HL-60 (cell line): ENCODE data around the gene EIF3I.

ENCODE experiments used
- CTCF ChIP-seq: IDR thresholded peaks from one replicate; pipeline ENCODE4 v1.5.1; 2011; ENCODE audit warnings: low read length, control low read depth, inconsistent platforms; ENCODE audit not compliant: insufficient read depth
- GABPA ChIP-seq: IDR thresholded peaks from 2 replicates; pipeline ENCODE4 v1.6.1; 2012; ENCODE audit warnings: low read depth
- POLR2AphosphoS5 ChIP-seq: IDR thresholded peaks from 2 replicates; pipeline ENCODE4 v1.6.1; 2012; ENCODE audit warnings: low read depth
- REST ChIP-seq: IDR thresholded peaks from 2 replicates; pipeline ENCODE4 v1.6.1; 2012; ENCODE audit warnings: low read depth; ENCODE audit not compliant: insufficient replicate concordance

GRCh38 chr1:32199717-32200072 lies 22.5 kb upstream of the EIF3I start:
- TF ChIP-seq CTCF (no peak), GABPA (no peak), POLR2AphosphoS5 (no peak), REST (no peak)
